GM18951 (cell line): ENCODE data around the gene APP.
A peak's percentile ranks its signal among the peaks of the same experiment; 100 is the strongest.

Source experiments
- POLR2A ChIP-seq: IDR thresholded peaks from 4 replicates; pipeline ENCODE4 v1.6.1; 2011; ENCODE audit warnings: mild to moderate bottlenecking; ENCODE audit not compliant: insufficient read length, insufficient read depth; ENCODE audit errors: extremely low read depth
- in situ Hi-C: fragments of 300-500 bp; cut with MboI; formaldehyde crosslinking; loops from one replicate; pipeline ENCODE4 v1.12.0; 2022; ENCODE audit warnings: low sequenced_read_pairs, mixed read lengths, inconsistent platforms; ENCODE audit not compliant: unreplicated experiment

Gene APP

DNA sequence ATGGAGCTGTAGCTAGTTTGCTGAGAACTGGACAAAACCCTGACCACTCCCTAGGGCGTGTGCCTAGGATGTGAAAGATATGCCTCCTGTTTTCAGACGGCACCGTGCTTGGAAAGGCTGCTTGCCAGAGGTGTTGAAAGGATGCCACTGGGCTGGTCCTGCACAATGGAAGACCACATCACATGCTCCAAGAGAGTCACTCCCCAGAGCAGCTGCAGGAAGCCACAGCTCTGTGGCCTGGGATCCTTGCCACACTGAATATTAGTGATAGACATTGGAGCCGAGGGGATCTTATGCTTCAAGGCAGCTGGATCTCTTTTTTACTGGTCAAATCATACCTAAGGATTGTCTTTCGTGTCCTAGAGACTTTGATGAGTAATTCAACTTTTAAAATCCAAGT lies 6.6 kb upstream of the APP start:
- TF ChIP-seq POLR2A, result no peak

DNA sequence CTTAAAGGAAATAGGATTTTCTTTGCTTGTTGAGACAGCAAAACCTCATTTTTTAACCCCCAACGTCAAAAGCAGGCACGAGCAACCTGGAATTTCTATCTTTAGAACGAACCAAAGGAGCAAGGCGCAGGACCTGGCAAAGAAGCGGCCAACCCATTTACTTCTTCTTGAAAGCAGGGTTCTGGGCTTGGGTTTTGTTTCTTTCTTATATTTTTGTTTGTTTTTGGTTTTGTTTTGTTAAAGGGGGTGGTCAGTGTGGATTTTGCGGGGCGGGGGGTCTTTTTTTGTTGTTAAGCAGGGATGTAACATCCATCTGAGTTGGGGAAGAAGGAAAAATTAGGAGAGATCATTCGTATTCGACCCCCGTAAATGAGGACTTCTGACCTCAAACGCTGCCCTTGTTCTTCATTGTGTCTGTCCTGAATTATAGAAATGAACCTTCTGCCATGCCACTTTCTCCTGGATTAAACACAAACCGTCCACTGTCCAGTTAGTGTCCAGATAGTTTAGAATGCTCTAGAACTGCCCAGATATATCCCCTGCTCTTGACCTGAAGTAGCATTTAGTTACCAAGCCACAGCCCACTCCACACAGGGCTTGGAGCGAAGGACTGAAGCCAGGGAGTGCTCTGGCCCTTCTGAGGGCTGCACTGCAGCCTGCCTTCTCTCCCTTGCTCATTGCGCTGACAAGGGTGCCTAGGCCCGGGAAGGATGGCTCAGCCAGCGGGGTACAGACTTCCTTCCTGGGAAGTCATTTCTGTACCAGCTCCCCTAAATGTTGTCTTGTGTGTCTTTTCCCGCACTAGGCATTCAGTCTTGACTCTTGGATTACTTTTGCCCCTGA lies 909 bp upstream of the APP start:
- no peak for TF ChIP-seq POLR2A
- in situ Hi-C loops, result loop anchor here (25.0 kb wide), 1 partner anchor 559 kb away; the partner anchor contains the start of gene MRPL39

More for the DNA sequence above, 6.6 kb upstream of the APP start:
- in situ Hi-C loops, result no loop called here

DNA sequence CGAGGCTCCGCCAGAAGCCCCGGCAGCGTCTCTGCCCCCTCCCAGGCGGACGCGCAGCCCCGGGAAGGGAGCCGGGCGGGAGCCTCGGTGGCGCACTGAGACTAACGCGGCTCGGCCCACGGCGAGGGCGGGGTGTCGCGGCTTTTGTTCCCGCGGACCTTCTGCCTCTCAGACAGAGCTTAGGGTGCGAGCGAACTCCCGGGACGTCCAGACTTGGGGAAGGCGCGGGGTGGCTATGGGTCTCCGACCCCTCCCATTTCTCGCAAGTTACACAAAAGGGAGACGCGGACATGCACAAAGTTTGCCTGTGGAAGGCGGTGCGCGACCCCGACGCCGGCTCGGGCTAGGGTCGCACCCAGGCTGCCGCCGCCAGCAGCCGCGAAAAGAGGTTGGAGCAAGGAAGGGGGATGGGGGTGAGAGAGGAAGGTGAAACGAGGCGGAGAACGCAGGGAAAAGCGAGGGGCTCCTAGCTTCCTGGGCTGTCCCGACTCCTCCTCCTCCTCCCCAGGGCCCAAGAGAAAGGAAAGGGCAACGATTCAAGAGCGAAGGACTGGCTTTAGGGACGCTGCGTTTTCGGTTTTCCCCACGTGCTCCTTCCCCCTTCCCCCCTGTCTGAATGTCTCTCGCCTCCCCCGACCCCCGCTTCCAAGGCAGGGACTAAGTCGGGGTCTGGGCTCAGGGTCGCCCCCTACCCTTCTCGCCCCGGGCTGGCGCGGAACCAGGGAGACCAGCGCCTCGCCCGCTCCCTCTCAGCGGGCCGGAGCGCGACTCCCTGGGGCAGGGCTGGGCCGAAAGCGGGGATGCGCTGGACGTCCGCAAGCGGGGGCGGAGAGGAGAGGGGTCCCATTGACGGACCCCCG lies 729 bp downstream of the APP start:
- TF ChIP-seq POLR2A, result peak; percentile 26
- in situ Hi-C loops, result loop anchor here (10.0 to 25.0 kb wide), 2 partner anchors 275 to 558 kb away; partner anchors contain the start of gene MRPL39

DNA sequence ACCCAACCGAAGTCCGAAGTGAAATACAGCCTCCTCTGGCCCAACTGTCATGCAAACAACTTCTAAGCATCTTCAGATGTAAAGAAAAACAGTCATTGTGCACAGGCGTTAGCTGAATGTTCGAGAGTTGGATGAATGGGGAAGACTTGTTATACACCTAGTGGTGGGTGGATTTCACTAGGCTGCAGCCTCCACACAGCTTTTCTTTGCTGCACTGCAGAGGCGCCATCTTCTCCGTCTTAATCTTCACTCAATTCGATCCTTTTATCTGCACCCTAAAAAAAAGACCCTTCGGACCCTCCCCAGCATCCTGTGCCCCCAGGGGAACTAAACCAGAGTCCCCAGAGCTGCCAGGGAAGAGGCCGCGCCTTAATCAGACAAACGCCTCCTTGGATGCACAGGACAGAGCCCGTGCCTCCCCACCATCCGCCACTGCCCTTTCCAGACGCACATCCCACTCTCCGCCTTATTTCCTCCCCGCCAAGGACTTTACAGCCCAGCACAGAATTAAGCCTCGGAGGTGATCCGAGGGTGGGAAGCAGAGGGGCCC lies 1.4 kb downstream of the APP start:
- in situ Hi-C loops, result loop anchor here (10.0 to 25.0 kb wide), 2 partner anchors 274 to 557 kb away; partner anchors contain the start of gene MRPL39
- no peak for TF ChIP-seq POLR2A

DNA sequence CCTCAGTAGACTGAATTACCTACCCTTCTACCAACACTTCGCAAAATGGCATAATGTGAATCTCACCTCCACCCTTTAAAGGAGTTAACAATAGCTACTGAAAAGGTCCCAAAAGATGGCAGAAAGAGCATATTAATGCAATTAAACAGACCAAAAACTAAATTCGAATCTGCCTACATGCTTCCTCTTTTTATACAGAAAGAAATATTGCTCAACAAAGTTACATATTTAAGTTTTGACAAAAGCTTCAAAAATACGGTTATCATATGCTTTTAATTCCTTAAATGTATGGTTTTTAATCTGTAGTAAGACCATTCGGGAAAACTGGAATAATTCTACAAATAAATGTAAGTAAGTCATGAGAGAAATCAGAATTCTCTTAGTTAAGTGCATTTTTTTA lies 2.2 kb downstream of the APP start:
- no peak for TF ChIP-seq POLR2A
- in situ Hi-C loops, result loop anchor here (10.0 to 25.0 kb wide), 2 partner anchors 274 to 556 kb away; partner anchors contain the start of gene MRPL39

DNA sequence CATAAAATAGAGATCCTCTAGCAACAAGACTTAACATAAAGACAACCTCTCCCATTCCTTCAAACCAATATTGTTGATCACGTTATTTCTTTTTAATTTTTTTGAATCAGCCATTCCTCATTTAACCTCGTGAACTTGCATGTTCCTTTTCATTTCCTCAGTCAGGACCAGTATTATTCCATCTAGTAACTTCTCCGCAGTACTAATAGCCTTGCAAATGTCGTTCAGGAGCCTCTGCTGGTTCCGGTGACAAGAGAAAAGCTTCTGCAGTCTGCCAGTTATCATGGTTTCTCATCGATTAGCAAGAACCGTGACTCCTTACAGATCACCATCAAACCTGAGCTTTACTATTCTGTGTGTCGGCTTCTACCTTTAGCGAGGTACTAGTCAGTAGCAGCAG lies 3.0 kb downstream of the APP start:
- in situ Hi-C loops, result loop anchor here (10.0 to 25.0 kb wide), 2 partner anchors 273 to 555 kb away; partner anchors contain the start of gene MRPL39
- TF ChIP-seq POLR2A, result no peak

DNA sequence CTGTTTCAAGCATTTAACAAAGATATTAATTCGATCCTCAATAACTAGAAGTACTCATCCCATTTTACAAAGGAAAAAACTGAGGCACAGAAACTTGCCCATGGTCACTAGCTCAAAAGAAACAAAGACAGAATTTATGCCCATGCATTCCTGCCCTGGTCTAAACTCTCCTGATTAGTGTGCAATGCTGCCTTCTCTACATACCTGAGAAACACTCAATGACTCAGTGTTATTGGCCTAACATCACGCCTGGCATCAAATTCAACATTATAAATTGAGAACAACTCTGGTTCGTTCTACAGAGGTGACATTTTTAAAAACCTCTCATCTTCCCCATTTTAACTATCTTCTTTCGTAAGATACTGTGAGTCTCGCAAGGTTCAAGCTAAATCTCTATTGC lies 5.2 kb downstream of the APP start:
- in situ Hi-C loops, result loop anchor here (10.0 to 25.0 kb wide), 2 partner anchors 271 to 553 kb away; partner anchors contain the start of gene MRPL39
- no peak for TF ChIP-seq POLR2A

DNA sequence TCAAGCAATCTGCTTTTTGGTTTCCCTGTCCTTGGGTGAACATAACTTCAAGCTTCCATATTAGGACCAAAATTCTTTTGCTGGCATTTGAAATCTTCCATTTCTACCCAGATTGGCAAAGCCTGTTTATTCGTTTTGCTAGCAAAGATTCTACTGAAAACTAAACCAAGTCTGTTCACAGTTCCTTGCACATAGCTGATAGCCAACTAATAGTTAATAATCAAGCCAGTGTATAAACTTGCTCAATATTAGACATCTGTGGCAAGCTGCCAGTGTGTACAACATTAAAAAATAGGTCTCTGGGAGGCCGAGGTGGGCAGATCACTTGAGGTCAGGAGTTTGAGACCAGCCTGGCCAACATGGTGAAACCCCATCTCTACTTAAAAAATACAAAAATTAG lies 6.3 kb downstream of the APP start:
- no peak for TF ChIP-seq POLR2A
- in situ Hi-C loops, result loop anchor here (10.0 to 25.0 kb wide), 2 partner anchors 270 to 552 kb away; partner anchors contain the start of gene MRPL39

DNA sequence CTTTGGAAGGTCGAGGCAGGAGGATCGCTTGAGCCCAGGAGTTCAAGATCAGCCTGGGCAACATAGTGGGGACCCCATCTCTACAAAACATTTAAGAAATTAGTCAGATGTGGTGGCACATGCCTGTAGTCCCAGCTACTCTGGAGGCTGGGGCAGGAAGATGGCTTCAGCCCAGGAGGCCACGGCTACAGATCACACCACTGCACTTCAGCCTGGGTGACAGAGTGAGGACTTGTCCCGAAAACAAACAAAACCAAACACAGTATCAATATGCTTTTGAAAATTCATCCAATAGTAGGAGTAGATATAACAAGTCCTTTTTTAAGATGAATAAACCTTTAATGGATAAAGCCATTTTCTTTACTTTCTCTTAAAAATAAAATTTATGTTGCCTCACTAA lies 8.5 kb downstream of the APP start:
- in situ Hi-C loops, result loop anchor here (10.0 to 25.0 kb wide), 2 partner anchors 267 to 550 kb away; partner anchors contain the start of gene MRPL39
- no peak for TF ChIP-seq POLR2A

DNA sequence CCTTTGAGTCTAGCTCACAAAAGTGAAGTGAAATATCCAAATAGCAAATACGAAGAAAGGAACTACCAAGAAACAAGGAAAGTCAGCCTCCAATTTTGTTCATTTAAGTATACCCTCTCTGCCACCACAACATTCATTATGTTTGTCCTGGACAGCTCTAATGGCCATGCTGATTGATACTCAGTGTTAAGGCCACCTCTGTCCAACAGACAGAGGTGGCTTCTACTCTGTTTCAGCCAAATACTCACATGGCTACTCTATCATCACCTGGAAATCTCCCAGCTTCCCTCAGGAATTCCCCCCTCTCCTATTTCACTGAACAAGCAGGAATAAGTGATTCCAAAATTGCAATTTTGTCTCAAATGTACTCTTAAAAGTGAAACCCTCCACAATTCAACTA lies 10.7 kb downstream of the APP start:
- in situ Hi-C loops, result loop anchor here (10.0 to 25.0 kb wide), 2 partner anchors 265 to 548 kb away; partner anchors contain the start of gene MRPL39
- TF ChIP-seq POLR2A, result no peak

DNA sequence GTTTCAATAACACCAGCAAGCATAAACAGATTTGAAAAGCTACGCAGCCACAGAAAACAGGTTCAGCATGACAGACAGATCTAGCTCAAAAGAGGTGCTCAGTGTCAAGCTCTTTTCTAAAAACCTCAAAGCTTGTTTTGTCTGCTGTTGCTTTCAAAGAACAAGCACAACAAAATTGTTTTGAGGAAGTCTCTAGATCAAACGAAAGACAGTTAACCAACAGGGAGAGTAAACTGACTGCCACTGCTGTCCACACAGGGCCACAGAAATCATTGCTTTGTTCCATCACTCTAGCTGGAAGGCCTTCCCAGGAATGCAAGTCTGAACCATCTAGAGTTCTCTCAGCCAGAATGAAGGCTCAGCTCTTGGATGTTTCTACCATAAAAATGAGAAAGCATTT lies 12.8 kb downstream of the APP start:
- in situ Hi-C loops, result loop anchor here (25.0 kb wide), 1 partner anchor 546 kb away; the partner anchor contains the start of gene MRPL39
- TF ChIP-seq POLR2A, result no peak

DNA sequence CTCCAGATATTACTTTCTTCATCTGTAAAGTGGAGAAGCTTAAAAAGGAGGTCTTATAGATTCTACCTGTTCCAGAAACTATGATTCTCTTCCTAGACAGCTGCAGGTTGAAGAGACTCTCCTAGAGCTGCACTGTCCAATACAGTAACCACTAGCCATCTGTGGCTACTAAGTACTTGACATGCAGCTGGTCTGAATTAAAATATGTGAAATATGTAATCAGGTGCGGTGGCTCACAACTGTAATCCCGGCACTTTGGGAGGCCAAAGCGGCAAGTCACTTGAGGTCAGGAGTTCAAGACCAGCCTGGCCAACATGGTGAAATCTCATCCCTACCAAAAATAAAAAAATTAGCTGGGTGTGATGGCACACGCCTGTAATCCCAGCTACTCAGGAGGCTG lies 15.8 kb downstream of the APP start:
- no peak for TF ChIP-seq POLR2A
- in situ Hi-C loops, result loop anchor here (25.0 kb wide), 1 partner anchor 542 kb away; the partner anchor contains the start of gene MRPL39

DNA sequence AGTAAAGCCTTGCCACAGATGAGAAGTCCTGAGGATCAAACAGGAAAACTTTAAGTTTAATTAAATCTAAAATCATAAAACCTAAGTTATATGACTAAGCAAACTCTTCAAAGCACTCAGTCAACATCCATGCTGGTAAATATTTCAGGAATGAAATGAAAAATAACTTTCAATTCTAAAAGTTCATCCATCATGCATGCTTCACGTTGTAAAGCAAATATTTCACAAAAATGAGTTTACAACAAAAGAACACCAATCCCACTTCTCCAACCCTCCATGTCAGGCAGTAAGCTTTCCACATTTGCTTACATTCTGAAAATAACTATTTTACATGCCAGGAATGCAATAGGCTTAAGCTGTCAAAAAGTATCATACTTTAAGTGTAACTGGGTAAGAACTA lies 16.8 kb downstream of the APP start:
- in situ Hi-C loops, result loop anchor here (25.0 kb wide), 1 partner anchor 541 kb away; the partner anchor contains the start of gene MRPL39
- no peak for TF ChIP-seq POLR2A

DNA sequence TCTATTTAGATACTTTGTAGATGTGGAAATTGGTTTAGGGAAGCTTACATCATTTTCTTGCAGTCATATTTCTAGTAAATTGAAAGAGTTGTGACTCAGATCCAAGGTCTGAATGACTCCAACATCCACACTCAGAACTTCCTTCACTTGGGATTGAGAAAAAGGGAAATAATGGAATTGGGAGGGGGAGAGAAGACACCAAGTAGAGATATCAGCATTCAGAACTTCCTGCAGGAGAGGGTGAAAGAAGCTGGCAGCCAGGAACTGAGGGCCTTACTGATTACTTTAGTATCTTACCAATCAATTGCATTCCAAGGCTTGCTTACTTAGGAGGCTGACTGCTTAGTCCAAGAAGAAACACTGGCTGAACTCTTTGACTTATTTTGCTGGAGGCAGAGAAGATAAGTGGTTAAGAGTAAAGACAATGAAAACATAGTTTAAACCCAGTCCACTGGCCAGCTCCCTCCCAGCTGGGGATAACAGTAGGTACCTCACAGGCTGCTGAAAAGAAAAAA lies 21.7 kb downstream of the APP start:
- in situ Hi-C loops, result no loop called here
- no peak for TF ChIP-seq POLR2A
